Measurements from ENCODE around the gene PSORS1C2. TPM values are rescaled to one million over a fixed set of nuclear protein-coding genes. Genes with fewer than 3 reads are reported as not detected.

The PSORS1C2 gene
- total RNA-seq, 4 donors from 2014 or later = not detected

- H3K4me3 ChIP-seq = no peak overlapping the region
- TF ChIP-seq POLR2AphosphoS5 (IDR thresholded peaks at IDR 0.05) (no peak), EP300 (IDR thresholded peaks at IDR 0.05) (no peak), POLR2A (IDR thresholded peaks at IDR 0.05; ENCODE audit: low read depth) (no peak), CTCF (IDR thresholded peaks at IDR 0.05) (no peak)
- H3K9me3 ChIP-seq = no peaks in the 10 kb centered on the region
- H3K27me3 ChIP-seq = peaks cover 0 to 8% (median 0%) of the 10 kb centered on the region in 4 donors
- no peak for DNase-seq (ENCODE audit: extremely low spot score)
- 92% methylated on average over 5 of the region's 5 CpGs for WGBS
- no peak overlapping the region for H3K27ac ChIP-seq (replicated peaks in 1 of 4)
- peaks cover 0 to 9% (median 6%) of the 10 kb centered on the region in 4 donors for H3K4me1 ChIP-seq
- H3K36me3 ChIP-seq = no peaks in the 10 kb centered on the region
- intact Hi-C loops (cut with DNase I) = no loop called here
These were observed 35.5 kb upstream of the PSORS1C2 start for GRCh38 chr6:31174378-31174777.

GRCh38 chr6:31173406-31173805 is 34.5 kb upstream of the PSORS1C2 start:
- Histone ChIP-seq H3K36me3 (no peaks in the 10 kb centered on the region), H3K27me3 (peaks cover 0 to 8% (median 0%) of the 10 kb centered on the region in 4 donors), H3K9me3 (no peaks in the 10 kb centered on the region), H3K4me1 (peaks cover 0 to 4% (median 0%) of the 10 kb centered on the region in 4 donors), H3K4me3 (no peak overlapping the region), H3K27ac (replicated peaks in 1 of 4) (no peak overlapping the region)
- DNase-seq (ENCODE audit: extremely low spot score) = no peak
- 62% methylated on average over 3 of the region's 3 CpGs for WGBS
- no peak for TF ChIP-seq CTCF (IDR thresholded peaks at IDR 0.05)
- TF ChIP-seq POLR2A (IDR thresholded peaks at IDR 0.05; ENCODE audit: low read depth) = no peak
- TF ChIP-seq POLR2AphosphoS5 (IDR thresholded peaks at IDR 0.05) = no peak
- no peak for TF ChIP-seq EP300 (IDR thresholded peaks at IDR 0.05)
- intact Hi-C loops (cut with DNase I) = no loop called here

DNA sequence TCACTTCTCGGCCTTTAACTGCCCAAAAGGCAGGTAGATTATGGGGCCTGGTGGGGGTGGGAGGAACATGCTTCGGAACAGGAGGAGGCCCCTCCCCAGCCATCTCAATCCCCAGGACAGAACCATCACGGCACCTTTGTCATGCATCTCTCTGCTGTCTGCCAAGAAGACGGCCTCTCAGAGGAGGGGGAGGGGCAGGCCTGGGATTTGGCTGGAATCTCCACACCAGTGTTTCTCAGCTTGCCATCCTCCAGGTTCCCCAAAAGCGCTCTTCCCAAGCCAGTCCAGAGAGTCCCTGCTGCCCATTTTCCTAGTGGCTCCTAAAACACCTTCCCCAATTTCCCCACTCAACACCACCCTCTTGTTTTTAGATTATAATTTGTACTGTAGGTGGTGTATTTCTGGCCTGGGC is 34.1 kb upstream of the PSORS1C2 start:
- 84% methylated on average over 3 of the region's 5 CpGs for WGBS

DNA sequence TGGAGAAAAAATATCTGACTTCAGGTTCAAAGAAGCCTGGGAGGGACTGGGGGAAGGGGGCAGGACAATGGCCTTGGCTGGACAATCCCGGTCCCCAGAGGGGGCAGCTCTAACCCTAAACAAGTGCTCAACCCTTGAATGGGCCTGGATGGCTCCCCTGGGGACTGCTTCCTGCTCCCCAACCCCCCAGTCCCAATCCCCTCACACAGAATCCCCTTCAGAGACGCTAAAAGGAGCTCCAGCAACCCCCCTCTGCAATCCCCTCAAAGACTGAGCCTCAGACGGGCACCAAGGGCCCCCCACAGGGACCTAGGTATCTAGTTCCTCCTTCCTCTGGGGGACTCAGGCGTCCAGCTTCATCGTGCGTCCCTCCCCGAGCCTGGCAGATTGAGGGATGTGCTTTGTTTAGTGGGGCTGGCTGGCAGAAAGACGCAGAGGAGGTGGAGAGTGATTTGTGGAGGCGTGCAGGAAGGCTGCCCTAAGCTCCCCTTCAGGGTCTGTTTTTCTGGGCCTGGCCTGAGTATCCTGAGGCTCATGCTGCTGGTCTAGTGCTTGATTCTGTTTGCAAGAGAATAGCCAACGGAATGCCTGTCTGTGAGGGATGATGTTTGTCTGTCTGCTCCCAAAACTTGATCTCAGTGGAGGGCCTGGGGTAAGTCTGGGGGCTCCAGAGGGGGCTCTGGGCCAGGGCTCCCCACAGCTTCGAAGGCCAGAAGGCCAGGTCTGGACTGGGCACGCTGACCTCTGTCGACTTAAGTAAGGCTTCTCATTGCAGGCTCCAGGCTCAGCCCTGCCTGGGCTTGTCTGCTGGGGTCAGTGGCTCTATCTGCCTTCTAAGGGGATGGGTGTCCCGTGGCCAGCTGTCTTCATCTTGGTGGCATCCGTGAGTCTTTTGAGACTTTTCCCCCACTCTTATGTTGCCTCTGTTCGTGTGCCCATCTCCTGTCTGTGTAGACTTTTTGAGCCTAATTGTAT is 33.4 kb upstream of the PSORS1C2 start:
- no peak for TF ChIP-seq CTCF (IDR thresholded peaks at IDR 0.05)
- no peak for TF ChIP-seq POLR2A (IDR thresholded peaks at IDR 0.05; ENCODE audit: low read depth)
- TF ChIP-seq POLR2AphosphoS5 (IDR thresholded peaks at IDR 0.05) = no peak
- TF ChIP-seq EP300 (IDR thresholded peaks at IDR 0.05) = no peak
- H3K9me3 ChIP-seq = no peaks in the 10 kb centered on the region
- peaks cover 0 to 4% (median 0%) of the 10 kb centered on the region in 4 donors for H3K4me1 ChIP-seq
- no peaks in the 10 kb centered on the region for H3K36me3 ChIP-seq
- no peak overlapping the region for H3K27ac ChIP-seq (replicated peaks in 1 of 4)
- intact Hi-C loops (cut with DNase I) = no loop called here
- DNase-seq (ENCODE audit: extremely low spot score) = no peak
- 63% methylated on average over 13 of the region's 16 CpGs for WGBS
- H3K27me3 ChIP-seq = peaks cover 0 to 8% (median 0%) of the 10 kb centered on the region in 4 donors
- H3K4me3 ChIP-seq = no peak overlapping the region

More for the DNA sequence above, 34.1 kb upstream of the PSORS1C2 start:
- Histone ChIP-seq H3K27me3 (peaks cover 0 to 8% (median 0%) of the 10 kb centered on the region in 4 donors), H3K4me1 (peaks cover 0 to 4% (median 0%) of the 10 kb centered on the region in 4 donors), H3K36me3 (no peaks in the 10 kb centered on the region), H3K4me3 (no peak overlapping the region), H3K27ac (replicated peaks in 1 of 4) (no peak overlapping the region), H3K9me3 (no peaks in the 10 kb centered on the region)
- TF ChIP-seq EP300 (IDR thresholded peaks at IDR 0.05) (no peak), POLR2A (IDR thresholded peaks at IDR 0.05; ENCODE audit: low read depth) (no peak), CTCF (IDR thresholded peaks at IDR 0.05) (no peak), POLR2AphosphoS5 (IDR thresholded peaks at IDR 0.05) (no peak)
- DNase-seq (ENCODE audit: extremely low spot score) = no peak
- intact Hi-C loops (cut with DNase I) = no loop called here

Measured in esophagus muscularis mucosa (tissue), 4 donors.